Activated T-cell treated with anti-CD3 and anti-CD28 coated beads for 1 hour (primary cell): ENCODE measurements around the gene ZNF273.

Source experiments
- DNase-seq: peaks from one replicate; pipeline ENCODE4 v3.0.0-alpha.2; 2020; ENCODE audit warnings: low read depth

The ZNF273 gene

GRCh38 chr7:64877714-64878610 is 25.1 kb upstream of the ZNF273 start:
- DNase-seq: no peak

DNA sequence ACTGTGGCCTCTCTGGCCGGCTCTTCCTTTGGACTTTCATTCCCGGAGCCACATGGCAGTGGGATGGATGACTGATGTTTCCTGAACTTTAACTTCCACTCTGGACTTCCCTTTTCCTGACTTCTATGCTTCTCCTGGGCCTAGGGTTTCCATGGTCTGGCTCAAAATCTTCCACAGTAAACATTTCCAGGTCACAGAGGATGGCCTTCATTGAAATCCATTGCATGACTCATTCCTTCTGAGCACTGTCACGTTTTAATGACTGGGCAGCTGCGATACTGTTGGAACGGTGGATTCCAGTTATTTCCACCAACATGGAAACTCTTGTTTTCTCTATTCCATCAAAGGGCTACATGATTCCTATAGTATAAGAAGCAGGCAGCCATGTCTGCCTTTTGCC is 24.4 kb upstream of the ZNF273 start:
- DNase-seq: no peak

GRCh38 chr7:64879086-64879730 is 23.9 kb upstream of the ZNF273 start:
- DNase-seq: no peak

DNA sequence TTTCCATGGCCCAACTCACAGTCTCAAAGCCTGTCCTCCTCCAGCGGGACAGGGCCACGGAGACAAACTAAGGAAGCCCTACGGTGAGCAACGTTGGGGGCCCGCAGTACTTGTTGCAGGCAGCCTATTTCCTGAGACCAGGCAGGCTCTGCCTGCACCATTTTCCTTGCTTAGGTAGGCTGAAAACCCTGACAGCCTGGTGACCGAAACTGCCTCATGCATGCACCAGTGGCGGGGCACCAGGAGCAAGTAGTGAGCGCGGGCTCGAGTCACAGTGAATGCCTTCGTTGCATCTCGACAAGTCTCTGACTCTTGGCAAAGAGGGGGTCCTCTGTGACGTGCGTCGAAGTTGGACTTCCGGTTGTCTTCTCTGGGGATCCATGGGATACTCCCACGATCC is 23.3 kb upstream of the ZNF273 start:
- DNase-seq: no peak

DNA sequence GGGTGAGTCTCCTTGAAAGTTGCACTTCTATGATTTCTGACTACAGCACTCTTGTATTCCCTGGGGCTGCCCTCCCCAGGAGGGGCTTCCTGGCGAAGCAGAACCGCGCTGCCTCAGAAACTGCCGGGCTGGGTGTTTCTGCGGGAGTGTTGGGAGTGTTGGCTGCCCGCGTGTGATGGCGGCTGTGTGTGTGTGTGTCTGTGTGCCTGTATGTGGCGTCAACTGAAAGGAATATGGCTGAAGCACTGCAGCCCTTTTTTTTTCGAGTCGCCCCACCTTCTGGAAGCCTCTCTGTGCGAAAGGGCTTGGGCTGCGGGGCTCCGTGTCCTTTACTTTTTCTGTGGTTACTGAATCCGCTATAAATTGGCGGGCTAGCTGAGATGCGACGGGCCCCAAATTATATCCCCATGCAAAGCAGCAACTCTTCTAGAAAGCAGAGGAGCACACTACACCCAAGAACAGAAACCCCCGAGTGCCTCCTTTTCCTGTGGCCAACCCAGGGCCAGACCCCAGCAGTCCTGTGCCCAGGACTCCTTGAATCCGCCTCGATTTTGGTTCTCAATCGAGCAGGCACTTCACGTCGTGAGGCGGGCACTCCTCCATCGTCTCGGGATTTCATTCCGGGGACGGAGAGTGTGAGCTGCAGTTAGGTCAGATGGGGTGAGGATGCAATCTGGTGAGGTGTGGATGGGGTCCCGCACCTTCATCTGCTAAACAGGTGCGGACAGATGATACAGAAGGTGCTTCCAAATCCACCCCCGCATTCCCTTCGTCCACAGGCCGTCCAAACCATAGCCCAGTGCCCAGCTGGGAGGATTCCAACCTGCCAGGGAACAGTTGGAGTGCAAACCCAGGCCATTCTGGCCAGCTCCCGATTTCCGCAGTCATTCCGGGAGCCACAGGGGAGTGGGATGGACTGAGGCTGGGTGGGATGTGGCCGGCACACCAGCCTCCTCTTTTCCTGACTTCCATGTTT is 22.5 kb upstream of the ZNF273 start:
- DNase-seq: no peak

DNA sequence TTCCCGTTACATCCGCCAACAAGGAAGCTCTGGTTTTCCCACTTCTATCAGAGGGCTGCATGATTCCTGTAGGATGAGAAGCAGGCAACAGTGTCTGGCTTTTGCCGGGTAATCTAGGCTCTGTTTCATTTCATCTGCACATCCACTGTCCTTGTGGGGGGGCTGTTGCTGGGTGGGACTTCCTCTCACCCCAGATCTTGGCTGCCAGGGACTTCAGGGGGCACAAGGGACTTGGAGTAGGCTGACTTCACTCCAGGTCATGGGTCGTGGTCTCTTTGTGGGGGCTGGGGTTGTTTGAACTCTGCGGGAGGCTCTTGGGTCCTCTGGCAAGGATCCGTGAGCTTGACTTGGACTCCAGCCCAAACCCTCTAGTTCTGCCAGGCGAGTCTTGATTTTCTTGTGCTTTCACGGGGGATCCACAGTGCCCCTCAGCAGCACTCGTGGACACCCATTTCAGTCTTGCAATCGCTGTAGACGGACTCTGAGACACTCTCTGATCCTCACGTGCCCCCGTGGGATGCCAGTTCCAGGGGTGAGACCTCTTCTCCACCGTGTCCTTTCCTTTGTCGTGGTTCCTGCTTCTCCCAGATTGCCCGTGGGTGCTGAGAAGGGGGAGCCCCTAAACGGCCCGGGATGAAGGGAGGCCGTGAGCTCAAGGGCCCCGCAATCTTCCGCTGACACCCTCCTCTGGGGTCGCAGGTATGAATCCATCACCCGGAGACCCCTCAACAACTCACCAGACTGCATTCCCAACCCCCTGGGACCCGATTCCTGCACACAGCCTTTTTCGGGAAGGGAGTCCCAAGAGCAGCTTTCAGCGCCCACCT is 21.4 kb upstream of the ZNF273 start:
- no peak for DNase-seq

GRCh38 chr7:64882341-64883112 is 20.5 kb upstream of the ZNF273 start:
- DNase-seq: no peak

- no peak for DNase-seq
These were observed 19.8 kb upstream of the ZNF273 start for GRCh38 chr7:64883113-64883905.

GRCh38 chr7:64884085-64884912 is 18.8 kb upstream of the ZNF273 start:
- DNase-seq: no peak

GRCh38 chr7:64884913-64885370 is 18.1 kb upstream of the ZNF273 start:
- DNase-seq: no peak

DNA sequence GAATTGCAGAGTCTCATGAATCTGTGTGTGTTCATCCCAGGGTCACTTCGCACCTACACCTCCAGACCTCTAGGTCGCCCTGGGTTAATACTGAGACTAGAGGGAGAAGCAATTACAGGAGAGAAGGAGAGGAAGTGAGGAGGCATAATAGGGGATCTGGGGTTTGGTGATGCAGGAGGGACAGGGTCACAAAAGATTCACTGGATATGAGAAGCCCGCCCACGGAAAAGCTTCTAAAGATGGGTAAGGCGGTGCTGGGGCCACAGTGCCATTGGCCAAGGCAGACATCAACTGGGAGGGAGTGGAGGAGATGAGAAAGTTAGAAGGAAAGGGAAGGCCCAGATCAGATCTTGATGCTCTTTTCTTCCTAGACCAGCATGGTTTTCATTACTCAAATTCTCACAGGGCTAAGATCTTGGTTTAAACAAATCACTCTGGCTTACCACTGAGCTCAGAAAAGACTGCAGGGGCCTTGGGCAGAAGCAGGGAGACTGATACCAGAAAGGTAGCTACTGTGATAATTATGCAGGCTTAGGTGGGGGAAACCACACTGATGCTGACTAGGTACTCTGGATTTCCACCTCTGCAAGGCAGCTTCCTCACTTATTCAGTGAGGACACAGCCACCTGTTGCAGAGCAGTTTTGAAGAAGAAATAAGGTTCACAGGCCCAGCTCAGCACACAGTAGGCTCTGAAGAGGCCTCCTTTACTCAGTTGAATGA is 17.4 kb upstream of the ZNF273 start:
- no peak for DNase-seq

DNA sequence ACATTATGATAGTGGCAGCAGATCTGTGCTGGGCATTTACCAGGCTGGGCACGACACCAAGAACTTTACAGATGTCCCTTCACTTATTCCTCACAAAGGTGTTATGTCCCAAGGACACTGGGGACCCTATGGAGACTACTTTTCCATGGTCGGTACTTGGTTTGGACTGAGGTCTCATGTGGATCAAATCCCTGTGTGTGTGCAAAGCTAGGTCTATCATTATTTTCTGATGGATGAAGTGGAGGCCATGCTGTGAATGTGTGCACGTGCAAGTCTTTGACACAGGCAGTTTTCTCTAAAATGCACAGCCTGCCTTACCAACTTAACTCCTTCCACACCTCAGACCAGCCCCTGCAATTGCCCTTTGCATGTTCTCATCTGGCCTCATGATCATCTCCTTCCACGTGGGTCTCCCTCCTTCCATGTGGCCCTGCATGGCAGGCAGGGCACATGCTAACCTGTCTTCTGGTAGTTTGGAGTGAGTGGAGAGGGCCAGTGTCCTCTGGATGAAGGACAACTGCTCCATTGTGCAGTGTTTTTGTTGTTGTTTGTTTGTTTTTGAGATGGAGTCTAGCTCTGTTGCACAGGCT is 16.0 kb upstream of the ZNF273 start:
- DNase-seq: no peak

- peak; percentile 17 for DNase-seq
These were observed 15.1 kb upstream of the ZNF273 start for GRCh38 chr7:64887756-64888508.

- DNase-seq: no peak
These were observed 14.5 kb upstream of the ZNF273 start for GRCh38 chr7:64888561-64888900.

DNA sequence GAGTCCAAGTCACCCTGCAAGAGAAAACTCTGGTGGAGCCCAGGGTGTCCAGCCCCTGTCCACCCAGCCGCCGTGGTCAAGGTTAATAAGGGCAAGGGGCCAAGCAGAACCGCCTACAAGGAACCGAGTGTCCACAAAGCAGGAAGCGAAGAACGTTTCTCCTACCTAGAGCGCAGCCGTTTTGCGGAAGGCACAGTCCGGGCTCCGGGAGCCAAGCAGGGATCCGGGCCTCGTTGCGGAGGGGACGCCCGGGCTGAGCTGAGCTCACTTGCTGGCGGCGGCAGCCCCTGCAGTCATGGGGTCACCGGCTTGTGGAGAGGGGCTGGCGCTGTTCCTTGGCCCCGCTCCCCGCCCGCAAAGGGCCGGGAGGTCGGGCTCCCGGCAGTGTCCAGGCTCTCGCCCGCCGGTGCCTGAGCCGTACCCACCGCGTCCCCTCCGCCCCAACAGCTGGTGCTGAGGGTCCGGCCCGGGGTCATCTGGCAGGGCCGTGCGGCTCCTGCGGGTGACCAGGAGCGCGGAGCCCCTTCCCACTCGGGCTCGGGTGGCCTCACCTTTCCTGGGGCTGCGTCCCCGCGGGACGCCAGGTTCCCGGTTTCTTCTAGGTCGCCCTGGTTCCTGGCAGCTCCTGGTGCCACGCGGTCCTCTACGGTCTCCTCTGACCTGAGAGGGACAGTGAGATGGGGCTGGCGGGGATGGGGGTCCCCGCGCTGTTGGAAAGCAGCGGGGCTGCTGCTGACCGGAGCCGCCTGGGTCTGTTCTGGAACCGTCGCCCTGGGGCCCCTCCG is 14.0 kb upstream of the ZNF273 start:
- DNase-seq: no peak

DNA sequence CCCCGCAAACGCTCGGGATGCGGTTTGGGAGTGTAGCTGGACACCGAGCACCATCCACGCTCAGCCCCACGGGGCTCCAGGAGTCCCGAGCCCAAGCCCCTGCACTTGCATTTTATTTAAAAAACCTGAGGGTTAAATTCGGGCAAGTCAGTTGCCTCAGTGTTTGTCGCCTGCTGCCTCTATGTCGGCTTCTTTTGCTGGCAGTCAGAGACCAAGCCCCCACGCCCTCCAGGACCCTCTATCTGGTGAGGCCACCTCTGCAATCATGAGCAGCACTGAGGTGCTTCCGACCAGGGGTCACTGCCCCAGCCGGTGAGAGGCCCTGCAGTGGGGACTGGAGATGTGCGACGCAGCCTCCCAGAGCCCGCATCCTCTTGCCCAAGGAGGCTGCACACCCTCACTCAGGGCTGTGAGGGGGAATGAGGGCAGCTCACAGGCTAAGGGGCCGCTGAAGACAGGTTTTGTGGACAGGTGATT is 13.3 kb upstream of the ZNF273 start:
- DNase-seq: no peak
